ENCODE measurements around the gene NMT1. TPM values are rescaled to one million over a fixed set of nuclear protein-coding genes. Genes with fewer than 3 reads are reported as not detected.
A peak's percentile ranks its signal among the peaks of the same experiment; 100 is the strongest.

NMT1 gene
- total and polyA plus RNA-seq, 11 donors, result 36.8 to 114 (median 68.7) TPM

DNA sequence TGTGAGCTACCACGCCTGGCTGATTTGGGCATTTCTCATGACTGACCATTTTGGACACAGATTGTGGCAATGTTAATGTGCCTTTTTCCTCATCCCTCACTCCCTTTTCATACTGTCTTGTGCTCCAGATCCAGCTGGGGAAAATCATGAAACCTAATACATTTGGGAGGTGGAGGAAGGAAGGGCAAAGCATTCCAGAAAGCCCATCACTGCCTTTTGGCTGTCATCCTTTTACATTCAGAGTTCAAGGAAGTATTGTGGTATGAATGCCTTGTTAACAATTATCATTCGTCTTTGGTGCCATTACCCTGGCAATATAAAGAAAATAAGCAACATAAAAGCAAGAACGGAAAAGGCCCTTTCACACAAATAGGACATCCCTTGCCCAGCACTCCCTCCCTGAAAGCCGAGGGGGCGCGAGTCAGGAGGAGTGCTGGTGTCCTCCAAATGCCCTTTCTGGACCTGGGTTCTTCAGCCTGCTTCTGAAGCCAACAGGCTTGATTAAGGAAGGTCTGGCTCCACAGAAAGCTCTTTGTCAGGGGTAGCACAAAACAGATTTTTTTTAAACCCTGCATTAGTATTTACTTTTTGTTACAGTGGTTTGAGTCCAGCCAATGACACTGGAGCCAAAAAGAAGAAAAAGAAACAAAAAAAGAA, 20.1 kb downstream of the NMT1 start:
- H3K27ac ChIP-seq, result peak overlapping the region in 8 of 12 donors; percentile 14 to 45 (median 38)
- WGBS, 4 donors, result 56 to 73% (median 67%) methylated on average over 6 of the region's 6 CpGs
- ATAC-seq, result no peak

DNA sequence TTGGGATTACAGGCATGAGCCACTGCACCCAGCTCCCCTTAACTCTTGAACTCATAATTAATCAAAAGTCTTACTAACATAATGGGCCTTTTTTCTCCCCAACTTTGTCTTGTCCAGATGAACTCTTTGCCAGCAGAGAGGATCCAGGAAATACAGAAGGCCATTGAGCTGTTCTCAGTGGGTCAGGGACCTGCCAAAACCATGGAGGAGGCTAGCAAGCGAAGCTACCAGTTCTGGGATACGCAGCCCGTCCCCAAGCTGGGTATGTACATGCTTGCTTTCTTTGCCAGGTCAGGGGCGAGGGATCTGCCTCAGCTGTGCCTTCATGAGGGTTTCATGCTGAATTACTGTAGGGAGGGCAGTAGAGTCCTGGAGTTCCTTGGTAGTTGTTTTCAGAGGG, 25.3 kb downstream of the NMT1 start:
- DNase-seq (no peak), ATAC-seq (no peak)
- H3K4me3 ChIP-seq, result no peak overlapping the region
- peaks cover 3 to 99% (median 96%) of the 10 kb centered on the region in 9 donors for H3K36me3 ChIP-seq
- peak overlapping the region in 6 of 12 donors; percentile 30 to 75 (median 50) for H3K27ac ChIP-seq
- intact Hi-C loops (cut with DNase I), result no loop called here
- 94 to 97% (median 96%) methylated on average over 4 of the region's 4 CpGs for WGBS, 4 donors
- no peaks in the 10 kb centered on the region for H3K9me3 ChIP-seq
- TF ChIP-seq, protein P1, sequence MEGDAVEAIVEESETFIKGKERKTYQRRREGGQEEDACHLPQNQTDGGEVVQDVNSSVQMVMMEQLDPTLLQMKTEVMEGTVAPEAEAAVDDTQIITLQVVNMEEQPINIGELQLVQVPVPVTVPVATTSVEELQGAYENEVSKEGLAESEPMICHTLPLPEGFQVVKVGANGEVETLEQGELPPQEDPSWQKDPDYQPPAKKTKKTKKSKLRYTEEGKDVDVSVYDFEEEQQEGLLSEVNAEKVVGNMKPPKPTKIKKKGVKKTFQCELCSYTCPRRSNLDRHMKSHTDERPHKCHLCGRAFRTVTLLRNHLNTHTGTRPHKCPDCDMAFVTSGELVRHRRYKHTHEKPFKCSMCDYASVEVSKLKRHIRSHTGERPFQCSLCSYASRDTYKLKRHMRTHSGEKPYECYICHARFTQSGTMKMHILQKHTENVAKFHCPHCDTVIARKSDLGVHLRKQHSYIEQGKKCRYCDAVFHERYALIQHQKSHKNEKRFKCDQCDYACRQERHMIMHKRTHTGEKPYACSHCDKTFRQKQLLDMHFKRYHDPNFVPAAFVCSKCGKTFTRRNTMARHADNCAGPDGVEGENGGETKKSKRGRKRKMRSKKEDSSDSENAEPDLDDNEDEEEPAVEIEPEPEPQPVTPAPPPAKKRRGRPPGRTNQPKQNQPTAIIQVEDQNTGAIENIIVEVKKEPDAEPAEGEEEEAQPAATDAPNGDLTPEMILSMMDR (IDR thresholded peaks at IDR 0.05), result no peak
- TF ChIP-seq POLR2A (IDR thresholded peaks at IDR 0.05), result no peak
- H3K27me3 ChIP-seq, result no peaks in the 10 kb centered on the region
- peaks cover 0 to 26% (median 11%) of the 10 kb centered on the region in 12 donors for H3K4me1 ChIP-seq

More for the DNA sequence above, 20.1 kb downstream of the NMT1 start:
- Histone ChIP-seq H3K4me1 (peaks cover 0 to 33% (median 14%) of the 10 kb centered on the region in 12 donors), H3K9me3 (no peaks in the 10 kb centered on the region), H3K36me3 (peaks cover 3 to 81% (median 67%) of the 10 kb centered on the region in 9 donors), H3K27me3 (no peaks in the 10 kb centered on the region), H3K4me3 (no peak overlapping the region)
- no peak for TF ChIP-seq POLR2A (IDR thresholded peaks at IDR 0.05)
- TF ChIP-seq, protein P1 (IDR thresholded peaks at IDR 0.05), result no peak
- intact Hi-C loops (cut with DNase I), result no loop called here
- no peak for DNase-seq

DNA sequence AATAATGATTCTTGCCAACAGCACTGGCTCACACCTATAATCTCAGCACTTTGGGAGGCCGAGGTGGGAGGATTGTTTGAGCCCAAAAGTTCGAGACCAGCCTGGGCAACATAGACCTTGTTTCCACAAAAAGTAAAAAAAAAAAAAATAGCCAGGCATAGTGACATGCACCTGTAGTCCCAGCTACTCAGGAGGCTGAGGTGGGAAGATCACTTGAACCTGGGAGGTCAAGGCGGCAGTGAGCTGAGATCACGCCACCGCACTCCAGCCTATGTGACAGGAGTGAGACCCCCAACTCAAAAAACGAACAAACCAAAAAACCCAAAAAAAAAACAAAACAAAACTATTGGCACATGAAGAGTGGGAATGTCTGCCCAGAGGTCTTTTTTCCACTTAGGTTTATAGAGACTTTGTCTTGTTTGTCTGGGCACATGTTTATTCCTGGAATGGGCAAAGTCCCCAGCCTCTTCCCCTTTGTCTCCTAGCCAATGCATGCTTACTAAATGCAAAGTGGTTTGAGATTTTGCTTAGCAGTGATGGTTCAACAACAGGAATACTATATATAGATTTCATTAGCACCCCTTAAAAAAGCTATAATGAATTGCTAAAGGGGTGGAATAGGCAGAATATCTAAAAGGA, 25.9 kb downstream of the NMT1 start:
- H3K4me3 ChIP-seq, result no peak overlapping the region
- intact Hi-C loops (cut with DNase I), result no loop called here
- H3K27me3 ChIP-seq, result no peaks in the 10 kb centered on the region
- peaks cover 0 to 25% (median 10%) of the 10 kb centered on the region in 12 donors for H3K4me1 ChIP-seq
- DNase-seq, result no peak
- H3K36me3 ChIP-seq, result peaks cover under 1 to 99% (median 96%) of the 10 kb centered on the region in 9 donors
- H3K9me3 ChIP-seq, result no peaks in the 10 kb centered on the region
- 88 to 94% (median 92%) methylated on average over 6 of the region's 6 CpGs for WGBS, 4 donors
- H3K27ac ChIP-seq, result peak overlapping the region in 11 of 12 donors; percentile 11 to 76 (median 44)
- peak in 1 of 4 donors; percentile 6 for ATAC-seq
- TF ChIP-seq POLR2A (IDR thresholded peaks at IDR 0.05), result no peak
- TF ChIP-seq, protein P1 (IDR thresholded peaks at IDR 0.05), result no peak

DNA sequence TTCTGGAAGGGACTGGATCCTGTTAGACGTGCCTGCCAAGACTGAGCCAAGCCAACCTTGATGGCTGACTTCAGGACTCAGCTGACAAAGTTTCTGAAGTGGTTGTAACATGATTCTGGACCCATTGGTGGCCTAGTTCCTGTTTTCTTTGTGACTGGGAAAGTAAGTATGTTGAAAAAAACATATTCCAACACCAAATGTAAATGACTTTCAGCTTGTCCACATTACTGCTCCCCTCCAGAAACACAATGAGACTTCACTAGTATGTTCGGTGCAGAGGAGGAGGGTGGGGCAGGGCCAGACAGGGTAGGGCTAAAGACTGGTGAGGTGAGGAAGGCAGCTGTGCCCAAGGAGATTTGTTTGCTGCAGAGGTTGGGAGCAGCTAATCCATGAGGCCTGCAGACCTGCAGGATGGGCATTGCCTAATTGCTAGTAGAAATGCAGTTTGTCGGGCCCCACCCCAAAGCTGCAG, 26.4 kb downstream of the NMT1 start:
- intact Hi-C loops (cut with DNase I), result no loop called here
- peaks cover 0 to 98% (median 95%) of the 10 kb centered on the region in 9 donors for H3K36me3 ChIP-seq
- TF ChIP-seq, protein P1 (IDR thresholded peaks at IDR 0.05), result no peak
- no peak for TF ChIP-seq POLR2A (IDR thresholded peaks at IDR 0.05)
- no peaks in the 10 kb centered on the region for H3K9me3 ChIP-seq
- ATAC-seq (peak; percentile 50 to 72 (median 62)), DNase-seq (no peak)
- H3K4me3 ChIP-seq, result no peak overlapping the region
- no peaks in the 10 kb centered on the region for H3K27me3 ChIP-seq
- WGBS, 4 donors, result 58 to 72% (median 67%) methylated on average over 3 of the region's 3 CpGs
- peaks cover 5 to 30% (median 16%) of the 10 kb centered on the region in 12 donors for H3K4me1 ChIP-seq
- peak overlapping the region in 11 of 12 donors; percentile 11 to 76 (median 44) for H3K27ac ChIP-seq
